OCI-LY1 (cell line): ENCODE data around the gene CDH4.

Source experiments
- H2AFZ ChIP-seq: fragments of 200-600 bp; sonication (generic), shearing (Covaris generic); 2 replicates; pipeline ENCODE4 v1.6.0; 2014; ENCODE audit warnings: antibody characterized with exemption, mild to moderate bottlenecking, low read length
- H3F3A ChIP-seq: fragments of 200-600 bp; sonication (generic), shearing (Covaris generic); 2 replicates; pipeline ENCODE4 v1.6.0; 2014; ENCODE audit warnings: mild to moderate bottlenecking, antibody characterized with exemption, low read length, moderate library complexity; ENCODE audit not compliant: insufficient read depth
- H3K27ac ChIP-seq: fragments of 200-600 bp; sonication (generic); 2 replicates; pipeline ENCODE4 v1.5.1; 2014; ENCODE audit warnings: low read length, mixed run types, mild to moderate bottlenecking, low read depth; ENCODE audit not compliant: poor library complexity, severe bottlenecking
- H3K27me3 ChIP-seq: fragments of 200-600 bp; sonication (generic); 2 replicates; pipeline ENCODE4 v1.6.0; 2014; ENCODE audit warnings: antibody characterized with exemption, mild to moderate bottlenecking, low read length, moderate library complexity; ENCODE audit not compliant: insufficient read depth
- H3K36me3 ChIP-seq: fragments of 200-600 bp; sonication (generic); 2 replicates; pipeline ENCODE4 v1.6.1; 2014; ENCODE audit warnings: mild to moderate bottlenecking, antibody characterized with exemption, low read length, moderate library complexity, mixed read lengths; ENCODE audit not compliant: insufficient read depth
- H3K4me1 ChIP-seq: fragments of 200-600 bp; sonication (generic); 2 replicates; pipeline ENCODE4 v1.5.1; 2014; ENCODE audit warnings: mild to moderate bottlenecking, low read length, moderate library complexity; ENCODE audit not compliant: insufficient read depth, severe bottlenecking
- H3K4me2 ChIP-seq: fragments of 200-600 bp; sonication (generic), shearing (Covaris generic); 2 replicates; pipeline ENCODE4 v1.6.1; 2014; ENCODE audit warnings: low read length
- H3K4me3 ChIP-seq: fragments of 200-600 bp; sonication (generic); 2 replicates; pipeline ENCODE4 v1.5.1; 2014; ENCODE audit warnings: low read length, low read depth, mild to moderate bottlenecking, mixed read lengths; ENCODE audit not compliant: poor library complexity, severe bottlenecking
- H3K79me2 ChIP-seq: fragments of 200-600 bp; shearing (Covaris generic); 2 replicates; pipeline ENCODE4 v1.6.1; 2016; ENCODE audit warnings: mixed run types, low read length, mixed read lengths; ENCODE audit not compliant: insufficient read depth
- H3K9ac ChIP-seq: fragments of 200-600 bp; sonication (generic), shearing (Covaris generic); 2 replicates; pipeline ENCODE4 v1.6.1; 2014; ENCODE audit warnings: mild to moderate bottlenecking, low read length, mixed read lengths
- H3K9me2 ChIP-seq: fragments of 200-600 bp; sonication (generic), shearing (Covaris generic); 2 replicates; pipeline ENCODE4 v1.6.1; 2014; ENCODE audit warnings: low read depth, mild to moderate bottlenecking, low read length, mixed read lengths
- H3K9me3 ChIP-seq: fragments of 200-600 bp; shearing (Covaris generic); 2 replicates; pipeline ENCODE4 v1.6.1; 2014; ENCODE audit warnings: low read length, mixed read lengths
- H4K20me1 ChIP-seq: fragments of 200-600 bp; sonication (generic), shearing (Covaris generic); 2 replicates; pipeline ENCODE4 v1.6.0; 2016; ENCODE audit warnings: mild to moderate bottlenecking, low read length; ENCODE audit not compliant: insufficient read depth
- EZH2 ChIP-seq: fragments of 200-600 bp; sonication (generic), shearing (Covaris generic); IDR thresholded peaks from 2 replicates; pipeline ENCODE4 v1.8.0; 2017; ENCODE audit warnings: borderline replicate concordance, mixed run types, mild to moderate bottlenecking, antibody characterized with exemption, low read length, moderate library complexity, mixed read lengths
- TF ChIP-seq, protein P1 (sequence below): fragments of 200-600 bp; sonication (generic), shearing (Covaris generic); IDR thresholded peaks from 2 replicates; pipeline ENCODE4 v1.5.1; 2017; ENCODE audit warnings: mild to moderate bottlenecking, antibody characterized with exemption, low read length, moderate library complexity, mixed read lengths

Gene CDH4

DNA sequence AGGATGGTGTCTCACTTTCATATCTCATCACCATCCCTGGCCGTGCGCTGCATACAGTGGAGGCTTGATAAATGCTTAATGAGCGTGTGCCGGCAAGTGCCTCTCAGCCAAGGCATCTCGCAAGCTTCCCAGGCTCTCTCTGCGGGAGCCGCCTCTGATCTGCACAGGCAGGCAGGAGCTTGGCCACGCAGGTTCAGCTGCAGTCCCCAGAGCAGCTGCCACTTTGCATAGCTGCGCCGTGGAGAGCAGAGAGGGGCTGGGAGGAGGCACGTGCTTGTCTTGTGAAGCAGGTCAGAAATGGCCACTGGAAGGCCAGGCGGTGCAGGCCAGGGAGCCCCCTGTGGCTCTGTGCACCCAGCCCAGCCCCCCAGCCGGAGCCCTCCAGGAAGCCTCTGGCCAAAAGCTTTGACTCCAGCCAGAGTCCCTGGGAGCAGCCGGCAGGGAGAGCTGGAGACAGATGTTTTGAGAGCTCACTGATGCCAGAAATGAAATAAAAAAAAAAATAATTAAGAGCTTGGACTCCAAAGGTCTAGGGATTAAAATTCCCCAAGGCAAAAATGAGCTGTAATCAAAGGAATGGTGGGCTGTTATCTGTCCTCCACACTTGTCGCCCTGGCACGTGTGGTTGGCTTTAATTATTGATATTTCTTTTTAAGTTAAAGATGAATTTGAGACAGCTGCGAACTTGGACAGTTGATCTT lies 377.0 kb downstream of the CDH4 start:
- Histone ChIP-seq H3K79me2 (no peaks in the 10 kb centered on the region), H3K9me3 (no peaks in the 10 kb centered on the region), H3K4me1 (no peaks in the 10 kb centered on the region), H3K4me3 (no peak overlapping the region), H3K9ac (no peak overlapping the region), H3F3A (no peaks in the 10 kb centered on the region), H3K9me2 (no peaks in the 10 kb centered on the region), H3K27me3 (no peaks in the 10 kb centered on the region), H4K20me1 (no peaks in the 10 kb centered on the region), H2AFZ (no peak overlapping the region), H3K27ac (no peak overlapping the region), H3K36me3 (no peaks in the 10 kb centered on the region), H3K4me2 (no peak overlapping the region)
- TF ChIP-seq EZH2, result no peak
- TF ChIP-seq, protein P1, sequence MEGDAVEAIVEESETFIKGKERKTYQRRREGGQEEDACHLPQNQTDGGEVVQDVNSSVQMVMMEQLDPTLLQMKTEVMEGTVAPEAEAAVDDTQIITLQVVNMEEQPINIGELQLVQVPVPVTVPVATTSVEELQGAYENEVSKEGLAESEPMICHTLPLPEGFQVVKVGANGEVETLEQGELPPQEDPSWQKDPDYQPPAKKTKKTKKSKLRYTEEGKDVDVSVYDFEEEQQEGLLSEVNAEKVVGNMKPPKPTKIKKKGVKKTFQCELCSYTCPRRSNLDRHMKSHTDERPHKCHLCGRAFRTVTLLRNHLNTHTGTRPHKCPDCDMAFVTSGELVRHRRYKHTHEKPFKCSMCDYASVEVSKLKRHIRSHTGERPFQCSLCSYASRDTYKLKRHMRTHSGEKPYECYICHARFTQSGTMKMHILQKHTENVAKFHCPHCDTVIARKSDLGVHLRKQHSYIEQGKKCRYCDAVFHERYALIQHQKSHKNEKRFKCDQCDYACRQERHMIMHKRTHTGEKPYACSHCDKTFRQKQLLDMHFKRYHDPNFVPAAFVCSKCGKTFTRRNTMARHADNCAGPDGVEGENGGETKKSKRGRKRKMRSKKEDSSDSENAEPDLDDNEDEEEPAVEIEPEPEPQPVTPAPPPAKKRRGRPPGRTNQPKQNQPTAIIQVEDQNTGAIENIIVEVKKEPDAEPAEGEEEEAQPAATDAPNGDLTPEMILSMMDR, result no peak

DNA sequence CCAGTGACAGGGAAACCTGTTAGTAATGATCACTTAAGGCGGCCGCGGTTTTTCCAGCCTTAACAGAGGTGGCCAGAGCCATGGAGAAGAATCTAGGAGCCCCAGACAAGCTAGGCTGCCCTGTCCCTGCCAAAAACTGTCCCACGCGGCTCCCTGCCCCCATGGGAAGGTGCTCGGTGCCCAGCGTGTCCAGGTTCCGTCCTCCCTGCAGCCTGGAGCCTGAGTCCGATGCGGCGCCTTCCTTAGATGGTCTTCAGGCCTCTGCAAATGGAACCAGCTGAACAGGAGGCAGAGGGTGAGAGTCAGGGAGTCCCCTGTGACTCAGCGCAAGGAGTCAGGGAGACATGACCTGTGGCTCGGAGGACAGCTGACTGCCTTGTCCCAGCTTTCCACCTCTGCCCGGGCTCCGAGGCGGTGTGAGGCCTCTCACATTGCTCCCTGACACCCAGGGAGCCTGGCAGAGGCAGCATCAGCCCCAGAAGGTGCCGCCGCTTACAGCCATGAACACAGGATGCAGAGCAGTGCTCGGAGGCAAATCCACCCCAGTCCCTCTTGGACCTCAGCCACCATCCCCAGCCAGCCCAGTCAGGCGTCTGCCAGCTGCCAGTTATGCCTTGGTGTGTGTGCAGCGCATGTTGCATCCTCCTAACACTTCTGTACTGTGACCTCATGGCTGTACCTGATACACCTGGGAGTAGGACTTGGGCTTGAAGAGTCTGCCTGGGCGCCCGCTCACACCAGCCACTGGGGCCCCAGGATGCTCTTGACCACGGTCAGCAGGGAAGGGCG lies 377.7 kb downstream of the CDH4 start:
- no peak overlapping the region for H3K27ac ChIP-seq
- H3K4me3 ChIP-seq, result no peak overlapping the region
- H3K36me3 ChIP-seq, result no peaks in the 10 kb centered on the region
- H3K79me2 ChIP-seq, result no peaks in the 10 kb centered on the region
- no peak for TF ChIP-seq EZH2
- TF ChIP-seq, protein P1, result no peak
- no peak overlapping the region for H3K4me2 ChIP-seq
- no peaks in the 10 kb centered on the region for H3K4me1 ChIP-seq
- H3F3A ChIP-seq, result no peaks in the 10 kb centered on the region
- H3K27me3 ChIP-seq, result no peaks in the 10 kb centered on the region; the same call in 1 of the 2 replicates
- H2AFZ ChIP-seq, result no peak overlapping the region
- H4K20me1 ChIP-seq, result no peaks in the 10 kb centered on the region
- no peak overlapping the region for H3K9ac ChIP-seq
- H3K9me2 ChIP-seq, result no peaks in the 10 kb centered on the region
- H3K9me3 ChIP-seq, result no peaks in the 10 kb centered on the region

DNA sequence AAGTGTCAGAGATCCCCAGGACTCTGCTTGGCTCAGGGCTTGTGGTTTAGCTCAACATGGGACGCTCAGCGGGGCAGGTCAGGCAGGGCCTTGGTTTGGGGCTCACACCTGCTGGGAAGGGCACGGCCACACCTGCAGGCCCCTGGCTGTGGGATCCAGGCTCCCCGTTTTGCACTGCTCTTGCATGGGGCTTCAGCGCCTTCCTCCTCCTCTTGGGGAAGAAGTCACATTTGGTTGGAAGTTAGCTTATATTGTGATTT lies 378.3 kb downstream of the CDH4 start:
- Histone ChIP-seq H3K9me2 (no peaks in the 10 kb centered on the region), H3K4me1 (no peaks in the 10 kb centered on the region), H3K36me3 (no peaks in the 10 kb centered on the region), H3K79me2 (no peaks in the 10 kb centered on the region), H3K27me3 (peaks cover 4% of the 10 kb centered on the region; the same call in 1 of the 2 replicates), H2AFZ (no peak overlapping the region), H3K4me2 (no peak overlapping the region), H3F3A (no peaks in the 10 kb centered on the region), H3K27ac (no peak overlapping the region), H3K9ac (no peak overlapping the region), H3K9me3 (no peaks in the 10 kb centered on the region), H4K20me1 (no peaks in the 10 kb centered on the region), H3K4me3 (no peak overlapping the region)
- TF ChIP-seq, protein P1, result no peak
- no peak for TF ChIP-seq EZH2
